HG02870 (cell line): ENCODE results near the gene CAPNS2.
"Not testable (repeated sequence)": the region's sequence is repeated elsewhere in the genome, so short reads cannot be mapped to it uniquely, and the experiment has no call there.

ENCODE experiments used
- ATAC-seq: cut with Tn5 transposase; IDR thresholded peaks from one replicate; pipeline ENCODE4 v1.9.1; 2021; ENCODE audit warnings: mild to moderate bottlenecking, moderate library complexity; ENCODE audit not compliant: unreplicated experiment

The CAPNS2 gene

DNA sequence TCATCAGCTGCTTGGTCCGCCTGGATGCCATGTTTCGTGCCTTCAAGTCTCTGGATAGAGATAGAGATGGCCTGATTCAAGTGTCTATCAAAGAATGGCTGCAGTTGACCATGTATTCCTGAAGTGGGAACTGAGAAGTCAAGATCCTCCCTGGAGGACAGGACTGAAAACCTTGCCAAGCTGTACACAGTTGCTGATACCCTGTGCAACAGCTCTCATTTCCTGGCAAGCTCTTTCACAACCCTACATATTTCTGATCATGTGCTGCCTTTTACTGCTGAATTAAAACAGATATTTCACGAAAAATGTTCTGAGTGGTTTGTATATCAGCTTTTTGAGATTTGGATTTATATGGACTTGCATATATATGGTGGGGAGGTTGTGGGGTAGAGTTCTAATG lies 898 bp downstream of the CAPNS2 start:
- no peak for ATAC-seq

- no peak for ATAC-seq
Observed at GRCh38 chr16:55568207-55568606, 1.7 kb downstream of the CAPNS2 start.

GRCh38 chr16:55569025-55569424 lies 2.5 kb downstream of the CAPNS2 start:
- no peak for ATAC-seq

- no peak for ATAC-seq
Observed at GRCh38 chr16:55570159-55570558, 3.7 kb downstream of the CAPNS2 start.

DNA sequence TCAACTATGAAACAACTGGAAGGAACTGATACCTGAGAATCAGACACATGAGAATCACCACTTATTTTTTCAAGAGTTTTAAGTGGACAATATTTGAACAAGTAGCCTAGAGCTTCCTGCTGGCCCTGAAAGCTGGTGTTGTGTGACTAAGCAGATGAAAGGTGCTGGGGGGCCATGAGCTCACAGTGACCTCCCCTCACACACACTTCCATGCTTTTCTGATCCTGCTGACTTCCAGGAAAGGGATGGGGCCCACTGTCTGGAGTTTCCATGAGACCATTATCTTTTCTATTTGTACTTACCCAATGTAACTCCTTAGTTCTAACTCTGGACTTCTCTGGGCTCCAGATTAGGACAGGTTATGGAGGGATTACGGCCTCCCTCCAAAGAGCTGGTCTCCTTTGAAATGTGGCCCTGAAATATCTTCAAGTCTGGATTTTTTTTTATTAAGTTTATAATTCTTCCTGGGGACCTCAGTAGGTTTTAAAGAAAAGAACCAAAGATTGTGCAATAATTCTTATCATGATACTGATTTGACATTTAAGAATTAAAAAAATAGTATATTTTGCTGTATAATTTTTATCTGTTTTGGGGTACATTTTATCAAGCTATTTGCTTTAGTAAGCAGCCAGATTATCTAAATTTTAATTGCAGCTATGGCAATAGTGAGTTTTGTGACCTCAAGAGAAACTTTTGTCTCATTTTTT lies 4.9 kb downstream of the CAPNS2 start:
- no peak for ATAC-seq

DNA sequence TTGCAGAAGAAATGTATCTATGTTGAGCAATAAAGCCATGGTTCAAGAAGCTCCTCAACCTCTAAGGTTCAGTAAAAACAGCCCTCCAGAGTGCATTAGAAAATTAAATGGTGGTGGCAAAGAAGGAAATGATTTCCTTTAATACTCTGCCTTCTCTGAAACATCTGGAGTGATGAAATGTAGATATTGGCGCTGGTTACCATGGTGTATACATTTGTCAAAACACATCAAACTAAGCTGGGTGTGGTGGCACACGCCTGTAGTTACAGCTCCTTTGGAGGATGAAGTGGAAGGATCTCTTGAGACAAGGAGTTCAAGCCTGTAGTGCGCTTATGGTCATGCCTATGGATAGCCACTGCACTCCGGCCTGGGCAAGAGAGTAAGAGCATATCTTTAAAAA lies 6.0 kb downstream of the CAPNS2 start:
- no peak for ATAC-seq

DNA sequence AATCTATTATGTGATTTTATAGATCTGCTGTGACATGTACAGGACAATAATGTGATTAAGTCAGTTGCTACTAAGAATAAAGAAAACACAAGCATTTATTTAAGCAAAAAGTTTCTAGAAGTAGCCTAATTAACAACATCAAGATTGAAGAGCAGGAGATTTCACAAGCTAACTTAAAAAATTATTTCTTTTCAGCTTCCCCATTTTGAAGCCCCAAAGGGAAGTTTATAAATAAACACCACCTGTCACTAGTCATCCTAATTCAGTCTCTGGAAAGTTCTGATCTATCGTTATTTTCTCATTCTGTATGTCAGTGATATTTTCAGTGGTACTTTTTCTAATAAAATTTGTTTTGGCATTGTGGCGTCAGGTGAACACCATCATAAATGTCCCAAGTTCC lies 8.3 kb downstream of the CAPNS2 start:
- no peak for ATAC-seq

GRCh38 chr16:55575496-55575895 lies 9.0 kb downstream of the CAPNS2 start:
- no peak for ATAC-seq

GRCh38 chr16:55576384-55576783 lies 9.9 kb downstream of the CAPNS2 start:
- ATAC-seq: no peak

DNA sequence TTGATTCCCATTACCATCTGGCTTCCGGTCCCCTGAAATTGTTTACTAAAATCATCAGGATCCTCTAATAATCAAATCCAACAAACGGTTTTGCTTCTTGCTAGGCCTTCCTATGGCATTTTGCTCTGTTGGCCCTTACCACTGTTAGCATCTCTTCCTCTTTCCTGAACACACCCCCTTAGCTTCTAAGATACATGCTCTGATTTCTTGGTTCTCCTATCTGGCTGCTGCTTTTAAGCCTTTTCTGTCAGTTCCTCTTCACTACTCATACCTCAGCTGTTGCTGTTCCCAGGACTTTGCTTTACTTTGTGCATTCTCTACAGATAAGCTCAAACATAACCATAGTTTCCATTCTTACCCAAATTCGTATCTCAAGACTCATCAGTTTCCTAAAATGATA lies 11.4 kb downstream of the CAPNS2 start:
- ATAC-seq: no peak

DNA sequence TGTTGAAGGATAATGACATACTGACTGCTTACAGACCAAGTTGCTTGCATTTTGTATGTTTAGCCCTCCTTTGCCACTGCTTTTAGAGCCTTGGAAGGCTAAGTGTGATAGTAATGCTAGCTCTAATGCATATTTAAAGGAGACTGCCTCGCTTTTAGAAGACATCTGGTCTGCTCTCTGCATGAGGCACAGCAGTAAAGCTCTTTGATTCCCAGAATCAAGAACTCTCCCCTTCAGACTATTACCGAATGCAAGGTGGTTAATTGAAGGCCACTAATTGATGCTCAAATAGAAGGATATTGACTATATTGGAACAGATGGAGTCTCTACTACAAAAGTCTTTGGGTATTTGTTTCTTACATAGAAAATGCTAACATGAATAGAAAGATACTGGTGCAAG lies 19.1 kb downstream of the CAPNS2 start:
- no peak for ATAC-seq

GRCh38 chr16:55588799-55589198 lies 22.3 kb downstream of the CAPNS2 start:
- no peak for ATAC-seq

- no peak for ATAC-seq
Observed at GRCh38 chr16:55592306-55592705, 25.8 kb downstream of the CAPNS2 start.

DNA sequence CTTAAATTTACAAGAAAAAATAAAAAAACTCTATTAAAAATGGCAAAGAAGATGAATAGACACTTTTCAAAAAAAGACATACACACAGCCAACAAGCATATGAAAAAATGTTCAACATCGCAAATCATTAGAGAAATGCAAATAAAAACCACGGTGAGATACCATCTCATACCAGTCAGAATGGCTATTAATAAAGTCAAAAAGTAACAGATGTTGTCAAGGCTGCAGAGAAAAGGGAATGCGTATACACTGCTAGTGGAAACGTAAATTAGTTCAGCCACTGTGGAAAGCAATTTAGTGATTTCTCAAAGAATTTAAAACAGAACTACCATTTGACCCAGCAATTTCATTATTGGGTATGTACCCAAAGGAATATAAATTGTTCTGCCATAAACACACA lies 31.4 kb downstream of the CAPNS2 start:
- ATAC-seq: no peak

DNA sequence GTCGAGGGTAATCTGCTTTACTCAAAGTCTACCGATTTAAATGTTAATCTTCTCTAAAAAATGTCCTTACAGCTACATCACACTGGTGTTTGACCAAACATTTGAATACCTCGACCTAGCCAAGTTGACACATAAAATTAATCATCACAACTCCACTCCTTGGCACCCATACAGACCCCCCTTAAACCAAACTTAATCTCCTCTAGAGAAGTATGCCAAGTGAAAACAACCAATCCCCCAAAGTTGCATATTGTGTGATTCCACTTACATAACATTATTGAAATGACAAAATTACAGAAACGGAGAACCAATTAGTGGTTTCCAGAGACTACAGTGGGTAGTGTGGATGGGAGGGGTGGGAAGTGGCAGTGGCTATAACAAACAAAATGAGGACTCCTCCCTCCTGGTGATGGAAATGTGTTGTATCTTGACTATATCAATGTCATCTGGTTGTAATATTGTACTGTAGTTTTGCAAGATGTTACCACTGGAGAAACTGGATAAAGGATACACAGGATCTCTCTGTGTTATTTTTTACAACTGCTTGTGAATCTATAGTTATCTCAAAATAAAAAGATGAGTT lies 39.4 kb downstream of the CAPNS2 start:
- ATAC-seq: no peak

GRCh38 chr16:55613613-55614335 lies 47.3 kb downstream of the CAPNS2 start:
- no peak for ATAC-seq

DNA sequence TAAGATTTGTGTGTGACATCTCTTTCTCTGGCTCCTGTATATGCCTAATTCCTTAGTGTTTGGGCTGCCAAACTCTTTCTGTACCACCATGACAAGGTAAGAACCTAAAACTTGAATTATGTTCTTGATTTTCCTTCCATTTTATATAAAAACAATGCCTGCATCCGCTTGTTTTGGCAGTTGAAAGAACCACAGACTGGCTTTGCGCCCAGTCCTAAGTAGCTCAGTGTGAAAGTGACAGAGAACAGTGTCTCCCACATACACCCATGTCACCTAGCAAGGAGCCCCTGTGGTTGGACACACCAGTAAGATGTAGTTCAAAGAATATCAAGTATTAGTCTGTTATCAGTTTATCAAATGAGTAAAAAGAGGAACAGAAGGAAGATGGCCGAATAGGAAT lies 48.6 kb downstream of the CAPNS2 start:
- no peak for ATAC-seq

DNA sequence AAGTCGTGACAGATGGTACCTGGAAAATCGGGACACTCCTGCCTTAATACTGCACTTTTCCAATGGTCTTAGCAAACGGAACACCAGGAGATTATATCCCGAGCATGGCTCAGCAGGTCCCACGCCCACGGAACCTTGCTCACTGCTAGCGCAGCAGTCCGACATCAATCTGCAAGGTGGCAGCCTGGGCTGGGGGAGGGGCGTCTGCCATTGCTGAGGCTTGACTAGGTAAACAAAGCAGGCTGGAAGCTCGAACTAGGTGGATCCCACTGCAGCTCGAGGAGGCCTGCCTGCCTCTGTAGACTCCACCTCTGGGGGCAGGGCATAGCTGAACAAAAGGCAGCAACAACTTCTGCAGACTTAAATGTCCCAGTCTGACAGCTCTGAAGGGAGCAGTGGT lies 49.2 kb downstream of the CAPNS2 start:
- not testable (repeated sequence) for ATAC-seq
